ACHN (cell line): ENCODE measurements around the gene MAP3K4.
"Not testable (repeated sequence)": the region's sequence is repeated elsewhere in the genome, so short reads cannot be mapped to it uniquely, and the experiment has no call there.

Source experiments
- DNase-seq: peaks from one replicate; pipeline ENCODE4 v3.0.0-alpha.2; 2015
- in situ Hi-C: cut with HindIII; loops from 2 replicates; pipeline ENCODE4 v1.10.0; 2017; ENCODE audit warnings: low sequenced_read_pairs, low pct_ligation_motif_present, low pct_unique_long_range_greater_than_20kb

MAP3K4 gene

GRCh38 chr6:161100072-161100471 is 108.5 kb downstream of the MAP3K4 start:
- in situ Hi-C loops = no loop called here
- peak; percentile 89 for DNase-seq

GRCh38 chr6:161101517-161101916 is 109.9 kb downstream of the MAP3K4 start:
- peak; percentile 20 for DNase-seq
- in situ Hi-C loops = no loop called here

- DNase-seq = no peak
- in situ Hi-C loops = no loop called here
These were observed 111.9 kb downstream of the MAP3K4 start for GRCh38 chr6:161103475-161103874.

GRCh38 chr6:161104966-161105365 is 113.4 kb downstream of the MAP3K4 start:
- in situ Hi-C loops = no loop called here
- peak; percentile 11 for DNase-seq

- in situ Hi-C loops = no loop called here
- DNase-seq = no peak
These were observed 113.8 kb downstream of the MAP3K4 start for GRCh38 chr6:161105408-161105807.

- DNase-seq = no peak
- in situ Hi-C loops = no loop called here
These were observed 116.5 kb downstream of the MAP3K4 start for GRCh38 chr6:161107779-161108730.

GRCh38 chr6:161108916-161109315 is 117.3 kb downstream of the MAP3K4 start:
- DNase-seq = no peak
- in situ Hi-C loops = no loop called here

GRCh38 chr6:161109366-161109765 is 117.8 kb downstream of the MAP3K4 start:
- no peak for DNase-seq
- in situ Hi-C loops = no loop called here

- DNase-seq = no peak
- in situ Hi-C loops = no loop called here
These were observed 118.6 kb downstream of the MAP3K4 start for GRCh38 chr6:161110028-161110779.

GRCh38 chr6:161111261-161111660 is 119.7 kb downstream of the MAP3K4 start:
- no peak for DNase-seq
- in situ Hi-C loops = no loop called here

GRCh38 chr6:161115468-161115867 is 123.9 kb downstream of the MAP3K4 start:
- DNase-seq = no peak
- in situ Hi-C loops = no loop called here

GRCh38 chr6:161116554-161116953 is 125.0 kb downstream of the MAP3K4 start:
- in situ Hi-C loops = no loop called here
- no peak for DNase-seq

GRCh38 chr6:161117308-161117707 is 125.7 kb downstream of the MAP3K4 start:
- no peak for DNase-seq
- in situ Hi-C loops = no loop called here

GRCh38 chr6:161117942-161118341 is 126.4 kb downstream of the MAP3K4 start:
- in situ Hi-C loops = no loop called here
- DNase-seq = no peak

GRCh38 chr6:161123319-161123718 is 131.8 kb downstream of the MAP3K4 start:
- in situ Hi-C loops, DNase-seq: not testable (repeated sequence)

- in situ Hi-C loops = no loop called here
- DNase-seq = no peak
These were observed 134.0 kb downstream of the MAP3K4 start for GRCh38 chr6:161125591-161125990.

- in situ Hi-C loops = no loop called here
- no peak for DNase-seq
These were observed 135.6 kb downstream of the MAP3K4 start for GRCh38 chr6:161127071-161127740.

GRCh38 chr6:161128230-161128629 is 136.7 kb downstream of the MAP3K4 start:
- in situ Hi-C loops = no loop called here
- no peak for DNase-seq

GRCh38 chr6:161128680-161129196 is 137.2 kb downstream of the MAP3K4 start:
- no peak for DNase-seq
- in situ Hi-C loops = no loop called here
